Measurements from ENCODE around the gene COA5.

GRCh38 chr2:98569915-98570314 lies 38.4 kb downstream of the COA5 start:
- TF ChIP-seq EZH2 (IDR thresholded peaks at IDR 0.05) (no peak), POLR2AphosphoS5 (IDR thresholded peaks at IDR 0.05; ENCODE audit: borderline replicate concordance, low read depth, low read length) (no peak)
